Caco-2 (cell line): ENCODE results near the gene LZTS2. TPM values are rescaled to one million over a fixed set of nuclear protein-coding genes. Genes with fewer than 3 reads are reported as not detected.

ENCODE experiments used
- BruUV-seq: library from RNA; stranded (reverse); fragments of 400-500 nt; replicated peaks from 2 replicates; lab custom pipeline; 2021; lab: Mats Ljungman, UMichigan
- CTCF ChIA-PET: fragments of 300-600 bp; sonication (Branson Sonifier 250); formaldehyde crosslinking; loops from one replicate; lab custom pipeline; 2022; ENCODE audit warnings: antibody characterized with exemption; lab: Charles Lee
- POLR2A ChIA-PET: fragments of 300-600 bp; sonication (Branson Sonifier 250); formaldehyde crosslinking; loops from one replicate; lab custom pipeline; 2022; ENCODE audit warnings: antibody characterized with exemption; lab: Charles Lee
- DNase-seq, 2 experiments: peaks; one replicate each; pipeline versions ENCODE4 v3.0.0 to v3.0.0-alpha.2; 2020 to 2022
- H3K27me3 ChIP-seq: replicated peaks from 2 replicates; pipeline ENCODE4 v1.6.0; 2011; ENCODE audit warnings: low read length; ENCODE audit not compliant: control insufficient read depth, insufficient read depth
- H3K36me3 ChIP-seq: 2 replicates; pipeline ENCODE4 v1.5.1; 2011; ENCODE audit warnings: low read length; ENCODE audit not compliant: control insufficient read depth, insufficient read depth
- H3K4me1 ChIP-seq: fragments of 250-450 bp; sonication (Bioruptor Pico); 2 replicates; pipeline ENCODE4 v1.5.1; 2020; ENCODE audit warnings: mild to moderate bottlenecking
- H3K4me3 ChIP-seq: 2 replicates; pipeline ENCODE4 v1.5.1; 2011; ENCODE audit warnings: low read depth, mild to moderate bottlenecking, control low read depth, low read length
- H3K9me3 ChIP-seq: fragments of 250-450 bp; sonication (Bioruptor Pico); 2 replicates; pipeline ENCODE4 v1.5.1; 2020; ENCODE audit warnings: mild to moderate bottlenecking, moderate library complexity
- H3K27ac Mint-ChIP-seq: one replicate; pipeline ENCODE4 v1.8.0; 2022; ENCODE audit warnings: mixed read lengths; ENCODE audit not compliant: unreplicated experiment
- H3K27me3 Mint-ChIP-seq: one replicate; pipeline ENCODE4 v1.8.0; 2022; ENCODE audit warnings: mixed read lengths; ENCODE audit not compliant: insufficient read depth, unreplicated experiment
- H3K36me3 Mint-ChIP-seq: one replicate; pipeline ENCODE4 v1.8.0; 2022; ENCODE audit warnings: mild to moderate bottlenecking, mixed read lengths; ENCODE audit not compliant: insufficient read depth, unreplicated experiment
- H3K4me1 Mint-ChIP-seq: one replicate; pipeline ENCODE4 v1.8.0; 2022; ENCODE audit warnings: low read depth, mixed read lengths; ENCODE audit not compliant: unreplicated experiment
- H3K4me3 Mint-ChIP-seq: one replicate; pipeline ENCODE4 v1.8.0; 2022; ENCODE audit warnings: mild to moderate bottlenecking, moderate library complexity, mixed read lengths; ENCODE audit not compliant: unreplicated experiment
- H3K9me3 Mint-ChIP-seq: one replicate; pipeline ENCODE4 v1.8.0; 2022; ENCODE audit warnings: mixed read lengths; ENCODE audit not compliant: unreplicated experiment
- CTCF ChIP-seq, 2 experiments: fragments of 200-600 bp in 1 of 2; IDR thresholded peaks; 1 replicate in 1 of 2; 2 replicates in 1 of 2; pipeline versions ENCODE4 v1.5.1 to v1.8.0; 2011 to 2022; ENCODE audit warnings: antibody characterized with exemption in 1 of 2, control low read depth in 1 of 2, inconsistent platforms in 1 of 2, low read depth in 1 of 2, low read length in 1 of 2, mild to moderate bottlenecking in 1 of 2, moderate library complexity in 1 of 2; ENCODE audit not compliant: insufficient read depth in 1 of 2, severe bottlenecking in 1 of 2, unreplicated experiment in 1 of 2
- intact Hi-C: fragments of 100-400 bp; cut with micrococcal nuclease; formaldehyde crosslinking; loops from one replicate; pipeline ENCODE4 v1.10.0; 2022; ENCODE audit not compliant: unreplicated experiment
- total RNA-seq: library from RNA; stranded (reverse); gene quantifications from 2 replicates; pipeline ENCODE4 v1.2.3, GENCODE V29; 2022

The LZTS2 gene
- total RNA-seq, 1 experiment from 2014 or later: 53.3 TPM

- Histone ChIP-seq H3K4me3 (no peak overlapping the region), H3K4me1 (no peaks in the 10 kb centered on the region), H3K27me3 (no peaks in the 10 kb centered on the region), H3K9me3 (no peaks in the 10 kb centered on the region), H3K36me3 (no peaks in the 10 kb centered on the region)
- Mint-ChIP-seq H3K4me3 (no peak overlapping the region), H3K36me3 (no peaks in the 10 kb centered on the region), H3K4me1 (peaks cover 15% of the 10 kb centered on the region), H3K9me3 (no peaks in the 10 kb centered on the region), H3K27ac (peak overlapping the region; percentile 2), H3K27me3 (no peaks in the 10 kb centered on the region)
- TF ChIP-seq CTCF (IDR thresholded peaks at IDR 0.05; ENCODE audit: insufficient read depth in 1 of 2, low read depth in 1 of 2, low read length in 1 of 2, severe bottlenecking in 1 of 2, unreplicated experiment in 1 of 2): peak; percentile 72 to 84
- ChIA-PET CTCF (interaction anchor here (1.5 to 1.9 kb wide), 4 partner anchors 10 to 47 kb away, joined by 7 to 11 read pairs (median 10); partner anchors contain the start of genes LZTS2, PDZD7 and SFXN3), POLR2A (no interaction called here)
- no TSS peak for BruUV-seq
- intact Hi-C loops: loop anchor here (1.0 to 5.0 kb wide), 5 partner anchors 15 to 450 kb away; no protein-coding TSS in a partner anchor
- DNase-seq: peak; percentile 84 to 85
These were observed 13.1 kb downstream of the LZTS2 start for GRCh38 chr10:101012525-101013364.

GRCh38 chr10:101013365-101013825 lies 13.8 kb downstream of the LZTS2 start:
- Histone ChIP-seq H3K4me1 (peaks cover 4% of the 10 kb centered on the region; the same call in 1 of the 2 replicates), H3K4me3 (no peak overlapping the region), H3K36me3 (no peaks in the 10 kb centered on the region), H3K27me3 (no peaks in the 10 kb centered on the region), H3K9me3 (no peaks in the 10 kb centered on the region)
- no peaks in the 10 kb centered on the region for H3K27me3 Mint-ChIP-seq
- POLR2A ChIA-PET: no interaction called here
- no peak for TF ChIP-seq CTCF (IDR thresholded peaks at IDR 0.05; ENCODE audit: insufficient read depth in 1 of 2, low read depth in 1 of 2, low read length in 1 of 2, severe bottlenecking in 1 of 2, unreplicated experiment in 1 of 2)
- no peak overlapping the region for H3K4me3 Mint-ChIP-seq
- H3K4me1 Mint-ChIP-seq: peaks cover 17% of the 10 kb centered on the region
- no peak for DNase-seq
- CTCF ChIA-PET: interaction anchor here (0.8 to 2.5 kb wide), 4 partner anchors 17 to 135 kb away, joined by 3 to 58 read pairs (median 15); partner anchors contain the start of genes LZTS2, PDZD7, SEMA4G and SFXN3
- peak overlapping the region; percentile 2 for H3K27ac Mint-ChIP-seq
- no peaks in the 10 kb centered on the region for H3K36me3 Mint-ChIP-seq
- intact Hi-C loops: loop anchor here (1.0 to 5.0 kb wide), 5 partner anchors 16 to 451 kb away; no protein-coding TSS in a partner anchor
- no peaks in the 10 kb centered on the region for H3K9me3 Mint-ChIP-seq
- no TSS peak for BruUV-seq

- intact Hi-C loops: loop anchor here (5.0 kb wide), 3 partner anchors 82 to 452 kb away; no protein-coding TSS in a partner anchor
- DNase-seq: peak; percentile 81 to 89
- no peaks in the 10 kb centered on the region for H3K27me3 Mint-ChIP-seq
These were observed 14.7 kb downstream of the LZTS2 start for GRCh38 chr10:101014230-101014884.

More at GRCh38 chr10:101014230-101014884, 14.7 kb downstream of the LZTS2 start:
- BruUV-seq: no TSS peak
- no peaks in the 10 kb centered on the region for H3K36me3 Mint-ChIP-seq
- H3K27ac Mint-ChIP-seq: no peak overlapping the region
- ChIA-PET CTCF (interaction anchor here (0.5 to 2.5 kb wide), 16 partner anchors 10 to 271 kb away, joined by 3 to 58 read pairs (median 4); partner anchors contain the start of genes LZTS2, PDZD7, SEMA4G and SFXN3), POLR2A (interaction anchor here (0.6 to 0.7 kb wide), 2 partner anchors 16 to 44 kb away, joined by 3 to 5 read pairs; partner anchors contain the start of gene PDZD7)
- no peaks in the 10 kb centered on the region for H3K9me3 Mint-ChIP-seq
- TF ChIP-seq CTCF (IDR thresholded peaks at IDR 0.05; ENCODE audit: insufficient read depth in 1 of 2, low read depth in 1 of 2, low read length in 1 of 2, severe bottlenecking in 1 of 2, unreplicated experiment in 1 of 2): peak; percentile 82 to 96
- Histone ChIP-seq H3K4me1 (peaks cover 11% of the 10 kb centered on the region; the same call in 1 of the 2 replicates), H3K9me3 (no peaks in the 10 kb centered on the region), H3K36me3 (no peaks in the 10 kb centered on the region), H3K4me3 (no peak overlapping the region), H3K27me3 (no peaks in the 10 kb centered on the region)
- peaks cover 20% of the 10 kb centered on the region for H3K4me1 Mint-ChIP-seq
- H3K4me3 Mint-ChIP-seq: no peak overlapping the region
